ENCODE data around the gene SVIL. TPM values are rescaled to one million over a fixed set of nuclear protein-coding genes. Genes with fewer than 3 reads are reported as not detected.
"Not testable (repeated sequence)": the region's sequence is repeated elsewhere in the genome, so short reads cannot be mapped to it uniquely, and the experiment has no call there.

SVIL gene
- total and polyA plus RNA-seq, 2 of the 13 experiments (the other 11 are each of a cell fraction or from before 2014, with no cell fraction given), result 3.9 to 12.1 TPM

- CTCF ChIA-PET (ENCODE audit: low intra/inter-chr PET ratio, low total read pairs); H3K79me2 ChIP-seq (ENCODE audit: insufficient read depth, low read length): not testable (repeated sequence)
Observed at GRCh38 chr10:29549493-29549892, 85.3 kb downstream of the SVIL start.

GRCh38 chr10:29546773-29547313, 87.9 kb downstream of the SVIL start:
- WGBS (ENCODE audit: low lambda C conversion rate), result 97% methylated on average over 2 of the region's 2 CpGs
- no peaks in the 10 kb centered on the region for H4K20me1 ChIP-seq (ENCODE audit: insufficient read depth, low read length)
- intact Hi-C loops (cut with micrococcal nuclease; ENCODE audit: unreplicated experiment) (no loop called here), in situ Hi-C loops (cut with HindIII; ENCODE audit: extremely low pct_ligation_motif_present, low pct_unique_long_range_greater_than_20kb) (no loop called here)
- POLR2A ChIA-PET, result no interaction called here
- TF ChIP-seq ZNF446 (CRISPR knock-in tag; IDR thresholded peaks at IDR 0.05) (no peak), IKZF4 (CRISPR knock-in tag; IDR thresholded peaks at IDR 0.05; ENCODE audit: borderline replicate concordance, low read depth, not compliant biosample characterization) (no peak), RARG (CRISPR knock-in tag; IDR thresholded peaks at IDR 0.05; ENCODE audit: low read depth) (no peak), MAFG (CRISPR knock-in tag; IDR thresholded peaks at IDR 0.05) (no peak), IRF1 (CRISPR knock-in tag; IDR thresholded peaks at IDR 0.05; ENCODE audit: low read depth) (no peak), EHMT2 (IDR thresholded peaks at IDR 0.05; ENCODE audit: borderline replicate concordance, low read depth, low read length) (no peak)
- H3K9ac ChIP-seq (ENCODE audit: insufficient read depth, low read depth, low read length), result no peak overlapping the region
- no peaks in the 10 kb centered on the region for H3K4me1 ChIP-seq (ENCODE audit: insufficient read depth, low read length)
- no peak for FAIRE-seq
- peaks cover 7 to 15% of the 10 kb centered on the region in 2 experiments; a peak in 3 of 5 replicates for H3K36me3 ChIP-seq (replicated peaks in 1 of 2; ENCODE audit: control insufficient read depth in 1 of 2, insufficient read depth in 2 of 2, low read length in 2 of 2)
- H3K27ac ChIP-seq (ENCODE audit: extremely low read length, insufficient read depth, low read length), result no peak overlapping the region
- no peaks in the 10 kb centered on the region for H3K79me2 ChIP-seq (ENCODE audit: insufficient read depth, low read length)
- no peak overlapping the region for H3K4me3 ChIP-seq (replicated peaks in 1 of 3; ENCODE audit: insufficient read depth in 1 of 3, low read depth in 2 of 3, low read length in 3 of 3)
- H2AFZ ChIP-seq (ENCODE audit: low read length), result no peak overlapping the region
- DNase-seq (ENCODE audit: low spot score), result no peak
- ATAC-seq, result no peak
- BruUV-seq (replicated peaks), result no TSS peak
- CTCF ChIA-PET (ENCODE audit: low intra/inter-chr PET ratio, low total read pairs), result no interaction called here
- no peaks in the 10 kb centered on the region for H3K9me3 ChIP-seq (ENCODE audit: low read length)
- H3K27me3 ChIP-seq (ENCODE audit: control insufficient read depth in 1 of 2, insufficient read depth in 2 of 2, low read length in 2 of 2), result no peaks in the 10 kb centered on the region
- no peak overlapping the region for H3K4me2 ChIP-seq (ENCODE audit: low read depth, low read length)

More at GRCh38 chr10:29549493-29549892, 85.3 kb downstream of the SVIL start:
- H4K20me1 ChIP-seq (ENCODE audit: insufficient read depth, low read length); in situ Hi-C loops (cut with HindIII; ENCODE audit: extremely low pct_ligation_motif_present, low pct_unique_long_range_greater_than_20kb); H2AFZ ChIP-seq (ENCODE audit: low read length); ATAC-seq; DNase-seq (ENCODE audit: low spot score); POLR2A ChIA-PET; H3K27ac ChIP-seq (ENCODE audit: extremely low read length, insufficient read depth, low read length); BruUV-seq (replicated peaks); intact Hi-C loops (cut with micrococcal nuclease; ENCODE audit: unreplicated experiment); H3K9ac ChIP-seq (ENCODE audit: insufficient read depth, low read depth, low read length); H3K27me3 ChIP-seq (ENCODE audit: control insufficient read depth in 1 of 2, insufficient read depth in 2 of 2, low read length in 2 of 2); H3K9me3 ChIP-seq (ENCODE audit: low read length); FAIRE-seq; H3K4me2 ChIP-seq (ENCODE audit: low read depth, low read length); H3K4me3 ChIP-seq (replicated peaks in 1 of 3; ENCODE audit: insufficient read depth in 1 of 3, low read depth in 2 of 3, low read length in 3 of 3); H3K4me1 ChIP-seq (ENCODE audit: insufficient read depth, low read length): not testable (repeated sequence)
- WGBS (ENCODE audit: low lambda C conversion rate), result 86% methylated on average over 2 of the region's 3 CpGs
- peaks cover 9 to 22% of the 10 kb centered on the region in 2 experiments; a peak in 4 of 5 replicates for H3K36me3 ChIP-seq (replicated peaks in 1 of 2; ENCODE audit: control insufficient read depth in 1 of 2, insufficient read depth in 2 of 2, low read length in 2 of 2)
